Duodenal mucosa (tissue), 2 donors: ENCODE results near the gene SKAP1.
"Not testable (repeated sequence)": the region's sequence is repeated elsewhere in the genome, so short reads cannot be mapped to it uniquely, and the experiment has no call there.

Experiments used
- H3K27ac ChIP-seq: one replicate; pipeline ENCODE4 v1.7.0; 2013; ENCODE audit warnings: low read depth, low read length
- H3K27me3 ChIP-seq, 2 donors: one replicate each; pipeline ENCODE4 v1.7.0; 2013; ENCODE audit warnings: low read length in 2 of 2, control low read depth in 1 of 2; ENCODE audit not compliant: insufficient read depth in 2 of 2, control insufficient read depth in 1 of 2
- H3K36me3 ChIP-seq, 2 donors: one replicate each; pipeline ENCODE4 v1.7.0; 2013; ENCODE audit warnings: low read length in 2 of 2, control low read depth in 1 of 2; ENCODE audit not compliant: insufficient read depth in 2 of 2, control insufficient read depth in 1 of 2
- H3K4me1 ChIP-seq, 2 donors: one replicate each; pipeline ENCODE4 v1.7.0; 2013; ENCODE audit warnings: low read length in 2 of 2, control low read depth in 1 of 2; ENCODE audit not compliant: insufficient read depth in 2 of 2, control insufficient read depth in 1 of 2
- H3K4me3 ChIP-seq, 2 donors: one replicate each; pipeline ENCODE4 v1.7.0; 2013; ENCODE audit warnings: low read length in 2 of 2, low read depth in 1 of 2
- H3K9ac ChIP-seq, 2 donors: one replicate each; pipeline ENCODE4 v1.7.0; 2013; ENCODE audit warnings: low read length in 2 of 2, low read depth in 1 of 2
- H3K9me3 ChIP-seq, 2 donors: one replicate each; pipeline ENCODE4 v1.7.0; 2013; ENCODE audit warnings: low read length in 2 of 2, control low read depth in 1 of 2; ENCODE audit not compliant: control insufficient read depth in 1 of 2

Gene SKAP1

GRCh38 chr17:48449335-48449734 lies 19.3 kb upstream of the SKAP1 start:
- not testable (repeated sequence) for H3K27me3 ChIP-seq, H3K4me1 ChIP-seq, H3K36me3 ChIP-seq

GRCh38 chr17:48445248-48445620 lies 15.2 kb upstream of the SKAP1 start:
- H3K27ac ChIP-seq: no peak overlapping the region
- no peak overlapping the region for H3K9ac ChIP-seq
- no peaks in the 10 kb centered on the region for H3K9me3 ChIP-seq
- H3K36me3 ChIP-seq: no peaks in the 10 kb centered on the region
- peaks cover 14 to 17% of the 10 kb centered on the region in 2 donors for H3K4me1 ChIP-seq
- H3K27me3 ChIP-seq: peaks cover 5% of the 10 kb centered on the region in 2 donors
- H3K4me3 ChIP-seq: no peak overlapping the region

More at GRCh38 chr17:48449335-48449734, 19.3 kb upstream of the SKAP1 start:
- H3K9me3 ChIP-seq, H3K9ac ChIP-seq, H3K4me3 ChIP-seq, H3K27ac ChIP-seq: not testable (repeated sequence)

GRCh38 chr17:48444516-48445247 lies 14.7 kb upstream of the SKAP1 start:
- Histone ChIP-seq H3K36me3 (no peaks in the 10 kb centered on the region), H3K9me3 (no peaks in the 10 kb centered on the region), H3K27me3 (peaks cover 5% of the 10 kb centered on the region in 2 donors), H3K9ac (no peak overlapping the region), H3K4me1 (peaks cover 18 to 22% of the 10 kb centered on the region in 2 donors), H3K4me3 (no peak overlapping the region), H3K27ac (no peak overlapping the region)

GRCh38 chr17:48443712-48444111 lies 13.7 kb upstream of the SKAP1 start:
- Histone ChIP-seq H3K27me3 (peaks cover 5% of the 10 kb centered on the region in 2 donors), H3K9me3 (no peaks in the 10 kb centered on the region), H3K36me3 (no peaks in the 10 kb centered on the region), H3K9ac (no peak overlapping the region), H3K27ac (no peak overlapping the region), H3K4me3 (no peak overlapping the region), H3K4me1 (peaks cover 18 to 27% of the 10 kb centered on the region in 2 donors)

GRCh38 chr17:48442819-48443218 lies 12.8 kb upstream of the SKAP1 start:
- Histone ChIP-seq H3K36me3 (no peaks in the 10 kb centered on the region), H3K27me3 (peaks cover 2 to 10% of the 10 kb centered on the region in 2 donors), H3K9me3 (no peaks in the 10 kb centered on the region), H3K27ac (no peak overlapping the region), H3K4me3 (no peak overlapping the region), H3K4me1 (peaks cover 18 to 30% of the 10 kb centered on the region in 2 donors), H3K9ac (no peak overlapping the region)

GRCh38 chr17:48441862-48442261 lies 11.8 kb upstream of the SKAP1 start:
- H3K27me3 ChIP-seq: peaks cover 0 to 9% of the 10 kb centered on the region in 2 donors
- H3K36me3 ChIP-seq: no peaks in the 10 kb centered on the region
- H3K27ac ChIP-seq: no peak overlapping the region
- peaks cover 18 to 30% of the 10 kb centered on the region in 2 donors for H3K4me1 ChIP-seq
- no peak overlapping the region for H3K9ac ChIP-seq
- no peaks in the 10 kb centered on the region for H3K9me3 ChIP-seq
- H3K4me3 ChIP-seq: peak overlapping the region in 1 of 2 donors; percentile 23

- Histone ChIP-seq H3K9ac (no peak overlapping the region), H3K9me3 (no peaks in the 10 kb centered on the region), H3K4me1 (peaks cover 18 to 30% of the 10 kb centered on the region in 2 donors), H3K27ac (no peak overlapping the region), H3K4me3 (peak overlapping the region in 1 of 2 donors; percentile 23), H3K27me3 (peaks cover 3 to 8% of the 10 kb centered on the region in 2 donors), H3K36me3 (no peaks in the 10 kb centered on the region)
Measured at GRCh38 chr17:48441231-48441711, 11.3 kb upstream of the SKAP1 start.

- Histone ChIP-seq H3K27me3 (peaks cover 3 to 8% of the 10 kb centered on the region in 2 donors), H3K4me1 (peaks cover 18 to 30% of the 10 kb centered on the region in 2 donors), H3K27ac (no peak overlapping the region), H3K4me3 (no peak overlapping the region), H3K9me3 (no peaks in the 10 kb centered on the region), H3K36me3 (no peaks in the 10 kb centered on the region), H3K9ac (no peak overlapping the region)
Measured at GRCh38 chr17:48440669-48441068, 10.7 kb upstream of the SKAP1 start.

- H3K27me3 ChIP-seq: peaks cover 3 to 8% of the 10 kb centered on the region in 2 donors
- H3K4me1 ChIP-seq: peaks cover 18 to 30% of the 10 kb centered on the region in 2 donors
- H3K4me3 ChIP-seq: no peak overlapping the region
- H3K9me3 ChIP-seq: no peaks in the 10 kb centered on the region
- no peak overlapping the region for H3K27ac ChIP-seq
- H3K9ac ChIP-seq: no peak overlapping the region
- H3K36me3 ChIP-seq: no peaks in the 10 kb centered on the region
Measured at GRCh38 chr17:48439875-48440505, 10.0 kb upstream of the SKAP1 start.

- peaks cover 18 to 25% of the 10 kb centered on the region in 2 donors for H3K4me1 ChIP-seq
- no peak overlapping the region for H3K27ac ChIP-seq
Measured at GRCh38 chr17:48439110-48439850, 9.3 kb upstream of the SKAP1 start.

More at GRCh38 chr17:48439110-48439850, 9.3 kb upstream of the SKAP1 start:
- Histone ChIP-seq H3K27me3 (peaks cover 5 to 7% of the 10 kb centered on the region in 2 donors), H3K9ac (no peak overlapping the region), H3K4me3 (no peak overlapping the region), H3K36me3 (no peaks in the 10 kb centered on the region), H3K9me3 (no peaks in the 10 kb centered on the region)
